Measurements from ENCODE around the gene RAB27B.

The RAB27B gene

GRCh38 chr18:54888933-54889332 is 60.7 kb downstream of the RAB27B start:
- peak; percentile 75 for DNase-seq (ENCODE audit: low read depth)
- TF ChIP-seq CTCF (IDR thresholded peaks at IDR 0.05; ENCODE audit: control insufficient read depth, insufficient read depth, low read depth, low read length, missing control alignments), result no peak
- no peak overlapping the region for H3K4me3 ChIP-seq (ENCODE audit: control insufficient read depth, low read depth, low read length)

GRCh38 chr18:54899500-54899899 is 71.2 kb downstream of the RAB27B start:
- no peak for TF ChIP-seq CTCF (IDR thresholded peaks at IDR 0.05; ENCODE audit: control insufficient read depth, insufficient read depth, low read depth, low read length, missing control alignments)
- no peak for DNase-seq (ENCODE audit: low read depth)
- H3K4me3 ChIP-seq (ENCODE audit: control insufficient read depth, low read depth, low read length), result no peak overlapping the region

GRCh38 chr18:54900290-54900689 is 72.0 kb downstream of the RAB27B start:
- no peak overlapping the region for H3K4me3 ChIP-seq (ENCODE audit: control insufficient read depth, low read depth, low read length)
- TF ChIP-seq CTCF (IDR thresholded peaks at IDR 0.05; ENCODE audit: control insufficient read depth, insufficient read depth, low read depth, low read length, missing control alignments), result no peak
- DNase-seq (ENCODE audit: low read depth), result no peak

GRCh38 chr18:54904581-54904980 is 76.3 kb downstream of the RAB27B start:
- no peak for TF ChIP-seq CTCF (IDR thresholded peaks at IDR 0.05; ENCODE audit: control insufficient read depth, insufficient read depth, low read depth, low read length, missing control alignments)
- no peak for DNase-seq (ENCODE audit: low read depth)

GRCh38 chr18:54905629-54906028 is 77.4 kb downstream of the RAB27B start:
- TF ChIP-seq CTCF (IDR thresholded peaks at IDR 0.05; ENCODE audit: control insufficient read depth, insufficient read depth, low read depth, low read length, missing control alignments), result no peak
- no peak for DNase-seq (ENCODE audit: low read depth)
- no peak overlapping the region for H3K4me3 ChIP-seq (ENCODE audit: control insufficient read depth, low read depth, low read length)

More at GRCh38 chr18:54904581-54904980, 76.3 kb downstream of the RAB27B start:
- no peak overlapping the region for H3K4me3 ChIP-seq (ENCODE audit: control insufficient read depth, low read depth, low read length)

- TF ChIP-seq CTCF (IDR thresholded peaks at IDR 0.05; ENCODE audit: control insufficient read depth, insufficient read depth, low read depth, low read length, missing control alignments), result no peak
- peak; percentile 38 for DNase-seq (ENCODE audit: low read depth)
- H3K4me3 ChIP-seq (ENCODE audit: control insufficient read depth, low read depth, low read length), result no peak overlapping the region
Observed at GRCh38 chr18:54906331-54907185, 78.3 kb downstream of the RAB27B start.

Measured in AG09309 (cell line).